HUES64 (cell line): ENCODE measurements around the gene RHBG.

Experiments used
- H3K27ac ChIP-seq: 2 replicates; pipeline ENCODE4 v1.7.0; 2013; ENCODE audit warnings: low read depth, low read length, inconsistent platforms
- H3K27me3 ChIP-seq: 2 replicates; pipeline ENCODE4 v1.6.1; 2013; ENCODE audit warnings: mild to moderate bottlenecking, low read length; ENCODE audit not compliant: insufficient read depth
- H3K36me3 ChIP-seq: 2 replicates; pipeline ENCODE4 v1.6.1; 2013; ENCODE audit warnings: mild to moderate bottlenecking, low read length; ENCODE audit not compliant: insufficient read depth
- H3K4me1 ChIP-seq: 2 replicates; pipeline ENCODE4 v1.6.1; 2013; ENCODE audit warnings: mild to moderate bottlenecking, low read length, moderate library complexity; ENCODE audit not compliant: insufficient read depth
- H3K4me3 ChIP-seq: 2 replicates; pipeline ENCODE4 v1.5.1; 2013; ENCODE audit warnings: mild to moderate bottlenecking, low read length, moderate library complexity
- H3K9ac ChIP-seq: 2 replicates; pipeline ENCODE4 v1.6.1; 2013; ENCODE audit warnings: mild to moderate bottlenecking, low read depth, low read length
- H3K9me3 ChIP-seq: 2 replicates; pipeline ENCODE4 v1.6.1; 2013; ENCODE audit warnings: low read depth, low read length; ENCODE audit not compliant: insufficient read depth
- WGBS: fragments of 150-250, 120-280 bp; methylation state at CpG from one replicate; pipeline ENCODE4 v1.1.7; 2013; ENCODE audit warnings: missing lambda C conversion rate; 5-methylcytosine and 5-hydroxymethylcytosine counted together

The RHBG gene

GRCh38 chr1:156387870-156388173, 18.8 kb downstream of the RHBG start:
- H3K9ac ChIP-seq = 0 out of 2 replicates have a peak overlapping the region, but pooled peaks have one; percentile 33
- peaks cover 34% of the 10 kb centered on the region for H3K4me1 ChIP-seq
- H3K9me3 ChIP-seq = no peaks in the 10 kb centered on the region
- H3K36me3 ChIP-seq = no peaks in the 10 kb centered on the region
- H3K27ac ChIP-seq = no peak overlapping the region
- H3K27me3 ChIP-seq = peaks cover 88% of the 10 kb centered on the region
- WGBS = 77% methylated on average over 15 of the region's 15 CpGs
- peak overlapping the region; percentile 51 for H3K4me3 ChIP-seq

- WGBS = 9% methylated on average over 73 of the region's 73 CpGs
- no peak overlapping the region for H3K27ac ChIP-seq
- H3K36me3 ChIP-seq = no peaks in the 10 kb centered on the region
- peak overlapping the region; percentile 51 for H3K4me3 ChIP-seq
- peak overlapping the region; percentile 33; the same call in 1 of the 2 replicates for H3K9ac ChIP-seq
- H3K27me3 ChIP-seq = peaks cover 89% of the 10 kb centered on the region
- no peaks in the 10 kb centered on the region for H3K9me3 ChIP-seq
- peaks cover 41% of the 10 kb centered on the region for H3K4me1 ChIP-seq
Measured at GRCh38 chr1:156388174-156389137, 19.4 kb downstream of the RHBG start.

GRCh38 chr1:156389311-156389710, 20.3 kb downstream of the RHBG start:
- no peaks in the 10 kb centered on the region for H3K9me3 ChIP-seq
- no peaks in the 10 kb centered on the region for H3K36me3 ChIP-seq
- no peak overlapping the region for H3K4me3 ChIP-seq
- WGBS = 93% methylated on average over 8 of the region's 8 CpGs
- H3K9ac ChIP-seq = no peak overlapping the region
- H3K27ac ChIP-seq = no peak overlapping the region
- H3K27me3 ChIP-seq = peaks cover 85% of the 10 kb centered on the region
- H3K4me1 ChIP-seq = peaks cover 42% of the 10 kb centered on the region

GRCh38 chr1:156390469-156391365, 21.7 kb downstream of the RHBG start:
- Histone ChIP-seq H3K9ac (no peak overlapping the region), H3K36me3 (no peaks in the 10 kb centered on the region), H3K27me3 (peaks cover 72% of the 10 kb centered on the region), H3K27ac (no peak overlapping the region), H3K4me3 (no peak overlapping the region), H3K4me1 (peaks cover 42% of the 10 kb centered on the region), H3K9me3 (no peaks in the 10 kb centered on the region)
- WGBS = 47% methylated on average over 19 of the region's 20 CpGs

- no peaks in the 10 kb centered on the region for H3K9me3 ChIP-seq
- H3K4me3 ChIP-seq = no peak overlapping the region
- 76% methylated on average over 11 of the region's 11 CpGs for WGBS
- H3K27me3 ChIP-seq = peaks cover 66% of the 10 kb centered on the region
- H3K4me1 ChIP-seq = peaks cover 42% of the 10 kb centered on the region
- H3K36me3 ChIP-seq = no peaks in the 10 kb centered on the region
- H3K9ac ChIP-seq = no peak overlapping the region
- H3K27ac ChIP-seq = no peak overlapping the region
Measured at GRCh38 chr1:156391366-156391677, 22.3 kb downstream of the RHBG start.

- peaks cover 42% of the 10 kb centered on the region for H3K4me1 ChIP-seq
- no peak overlapping the region for H3K9ac ChIP-seq
- H3K36me3 ChIP-seq = no peaks in the 10 kb centered on the region
- peaks cover 62% of the 10 kb centered on the region for H3K27me3 ChIP-seq
- H3K9me3 ChIP-seq = no peaks in the 10 kb centered on the region
- H3K4me3 ChIP-seq = no peak overlapping the region
- WGBS = 70% methylated on average over 8 of the region's 8 CpGs
- H3K27ac ChIP-seq = no peak overlapping the region
Measured at GRCh38 chr1:156391701-156392100, 22.7 kb downstream of the RHBG start.

GRCh38 chr1:156392452-156392853, 23.4 kb downstream of the RHBG start:
- peak overlapping the region; percentile 10; the same call in 1 of the 2 replicates for H3K27ac ChIP-seq
- H3K36me3 ChIP-seq = no peaks in the 10 kb centered on the region
- WGBS = 34% methylated on average over 10 of the region's 13 CpGs
- peaks cover 55% of the 10 kb centered on the region for H3K27me3 ChIP-seq
- no peak overlapping the region for H3K9ac ChIP-seq
- H3K9me3 ChIP-seq = no peaks in the 10 kb centered on the region
- no peak overlapping the region for H3K4me3 ChIP-seq
- H3K4me1 ChIP-seq = peaks cover 42% of the 10 kb centered on the region

- Histone ChIP-seq H3K4me3 (no peak overlapping the region), H3K4me1 (peaks cover 42% of the 10 kb centered on the region), H3K27ac (no peak overlapping the region), H3K9ac (no peak overlapping the region), H3K27me3 (peaks cover 48% of the 10 kb centered on the region), H3K9me3 (no peaks in the 10 kb centered on the region), H3K36me3 (no peaks in the 10 kb centered on the region)
Measured at GRCh38 chr1:156393095-156393494, 24.1 kb downstream of the RHBG start.

GRCh38 chr1:156394082-156394481, 25.1 kb downstream of the RHBG start:
- Histone ChIP-seq H3K9me3 (no peaks in the 10 kb centered on the region), H3K27me3 (peaks cover 38% of the 10 kb centered on the region), H3K4me1 (peaks cover 37% of the 10 kb centered on the region), H3K4me3 (no peak overlapping the region), H3K27ac (no peak overlapping the region), H3K36me3 (no peaks in the 10 kb centered on the region), H3K9ac (no peak overlapping the region)
- 89% methylated on average over 9 of the region's 9 CpGs for WGBS

GRCh38 chr1:156394835-156395461, 25.9 kb downstream of the RHBG start:
- Histone ChIP-seq H3K27me3 (peaks cover 35% of the 10 kb centered on the region), H3K4me1 (peaks cover 43% of the 10 kb centered on the region), H3K9me3 (no peaks in the 10 kb centered on the region), H3K4me3 (no peak overlapping the region), H3K36me3 (no peaks in the 10 kb centered on the region), H3K27ac (no peak overlapping the region), H3K9ac (no peak overlapping the region)
- WGBS = 87% methylated on average over 16 of the region's 16 CpGs
